MM.1S (cell line): ENCODE measurements around the gene SRY.

Source experiments
- CTCF ChIP-seq: fragments of 300-600 bp; sonication (generic); IDR thresholded peaks from 2 replicates; pipeline ENCODE4 v1.5.1; 2016; ENCODE audit warnings: antibody characterized with exemption, low read length, mixed read lengths
- EZH2 ChIP-seq: fragments of 300-600 bp; sonication (generic); optimal IDR thresholded peaks from 2 replicates; pipeline ENCODE3; 2017; ENCODE audit warnings: low read depth, mild to moderate bottlenecking, antibody characterized with exemption, low read length, mixed read lengths
- EZH2phosphoT487 ChIP-seq: fragments of 300-600 bp; sonication (generic); IDR thresholded peaks from 2 replicates; pipeline ENCODE4 v1.6.1; 2018; ENCODE audit warnings: antibody characterized with exemption, low read length

GRCh38 chrY:2786876-2787512, 488 bp downstream of the SRY start:
- TF ChIP-seq CTCF (no peak), EZH2 (no peak), EZH2phosphoT487 (no peak)
